GM04503 (cell line): ENCODE measurements around the gene PACS2.

Experiments
- DNase-seq: peaks from one replicate; pipeline ENCODE4 v3.0.0-alpha.2; 2012; ENCODE audit warnings: low read depth

Gene PACS2

DNA sequence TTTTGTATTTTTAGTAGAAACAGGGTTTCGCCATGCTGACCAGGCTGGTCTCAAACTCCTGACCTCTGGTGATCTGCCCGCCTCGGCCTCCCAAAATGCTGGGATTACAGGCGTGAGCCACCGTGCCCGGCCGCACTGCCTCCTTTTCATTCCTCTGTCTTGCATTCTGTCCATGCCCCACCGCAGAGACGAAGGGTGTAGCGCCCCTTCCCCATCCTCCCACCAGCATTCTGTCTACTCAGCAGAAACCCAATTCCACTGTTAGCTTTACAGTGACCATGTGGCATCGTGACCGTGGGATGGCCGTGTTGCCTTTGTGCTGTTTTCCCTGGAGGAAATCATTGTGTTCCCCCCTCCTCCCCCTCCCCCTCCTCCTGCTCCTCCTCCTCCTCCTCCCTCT lies 94.0 kb downstream of the PACS2 start:
- no peak for DNase-seq

DNA sequence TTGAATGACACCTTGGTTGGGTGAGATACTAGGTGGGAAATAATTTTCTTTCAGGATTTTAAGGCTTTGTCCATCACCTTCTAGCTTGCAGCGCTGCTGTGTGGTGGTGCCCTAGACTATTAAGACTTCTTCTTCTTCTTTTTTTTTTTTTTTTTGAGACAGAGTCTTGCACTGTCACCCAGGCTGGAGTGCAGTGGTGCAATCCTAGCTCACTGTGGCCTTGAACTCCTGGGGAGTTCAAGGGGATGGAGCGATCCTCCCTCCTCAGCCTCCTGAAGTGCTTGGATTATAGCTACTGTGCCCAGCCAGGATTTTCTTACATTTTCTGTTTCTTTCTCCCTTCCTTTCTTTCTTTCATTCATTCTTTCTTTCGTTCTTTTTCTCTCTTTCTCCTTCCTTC lies 94.8 kb downstream of the PACS2 start:
- DNase-seq: no peak

- no peak for DNase-seq
Measured at GRCh38 chr14:105410642-105411016, 96.1 kb downstream of the PACS2 start.

DNA sequence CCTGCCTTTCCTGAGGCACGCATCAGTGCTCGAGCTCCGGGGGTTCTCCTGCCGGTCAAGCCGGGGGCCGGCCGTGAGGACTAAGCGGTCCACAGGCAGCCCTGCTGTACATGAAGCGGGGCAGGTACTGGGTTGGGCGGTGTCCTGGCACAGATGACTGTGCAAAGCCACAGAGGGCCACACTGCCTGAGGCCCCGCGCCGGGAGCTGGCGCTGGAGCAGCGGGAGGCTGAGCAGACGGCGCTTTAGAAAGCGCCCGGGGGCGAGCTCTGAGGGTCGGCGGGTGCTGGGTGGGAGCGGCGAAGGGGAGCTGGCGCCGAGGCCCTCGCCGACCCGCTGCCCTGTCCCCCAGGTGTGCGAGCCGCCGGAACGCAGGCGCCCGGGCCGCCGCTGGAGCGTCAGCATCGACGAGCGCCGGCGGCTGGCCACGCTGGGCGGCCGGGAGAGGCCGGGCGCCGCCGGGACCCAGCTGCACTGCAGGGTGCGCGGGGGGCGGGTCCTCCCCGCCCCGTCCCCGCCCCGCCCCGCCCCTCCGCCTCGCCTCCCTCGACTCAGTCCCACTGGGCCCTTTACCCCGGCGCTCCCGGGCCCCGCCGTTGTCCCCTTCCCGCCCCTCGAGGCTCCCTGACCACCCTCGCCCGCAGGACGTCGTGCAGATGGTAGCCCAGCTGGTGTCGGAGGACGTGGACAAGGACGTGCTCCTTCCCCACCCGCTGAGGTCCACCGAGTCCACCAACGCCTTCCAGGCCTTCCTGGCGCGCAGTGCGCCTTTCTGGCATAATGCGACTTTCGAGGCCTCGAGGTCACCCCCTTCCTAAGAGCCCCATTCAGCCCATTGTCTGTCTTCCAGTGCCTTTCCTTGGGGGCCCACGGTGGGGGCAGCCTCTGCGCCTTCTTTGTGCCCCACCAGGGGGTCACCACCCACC lies 96.7 kb downstream of the PACS2 start:
- DNase-seq: no peak

DNA sequence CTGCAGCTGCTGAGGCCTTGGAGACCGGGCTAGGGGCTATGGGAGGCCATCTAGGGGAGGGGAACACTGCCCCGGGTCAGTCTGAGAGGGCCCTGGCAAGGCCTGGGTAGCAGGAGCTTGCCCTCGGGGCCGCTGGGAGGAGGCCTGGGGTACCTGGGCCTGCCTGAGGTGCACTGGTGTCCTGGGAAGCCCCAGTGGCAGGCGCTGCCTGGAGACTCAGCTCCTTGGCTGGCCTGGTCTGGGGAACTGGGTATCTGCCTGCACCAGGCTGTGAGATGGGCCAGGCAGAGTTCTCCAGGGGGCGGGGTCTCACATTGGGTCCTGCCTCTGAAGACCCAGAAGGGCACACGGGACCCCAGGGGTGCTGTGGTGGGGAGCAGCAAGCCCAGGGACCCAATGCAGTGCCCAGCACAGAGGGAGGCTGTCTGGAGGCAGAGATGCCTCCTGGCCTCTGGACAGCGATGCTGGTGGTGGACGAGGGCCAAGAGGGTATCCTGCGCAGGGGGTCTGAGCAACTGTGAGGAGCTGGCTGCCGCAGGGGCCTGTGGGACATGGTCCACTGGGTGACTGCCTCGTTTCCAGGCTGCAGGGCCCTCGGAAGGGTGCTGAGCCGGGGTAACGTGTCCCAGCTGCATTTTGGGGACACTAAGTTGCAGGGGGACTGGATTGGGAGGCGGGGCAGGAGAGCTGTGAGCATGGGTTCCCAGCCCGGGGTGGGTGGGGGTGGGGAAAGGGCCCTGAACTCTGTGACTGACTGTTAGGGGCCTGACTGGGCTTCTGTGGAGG lies 97.6 kb downstream of the PACS2 start:
- DNase-seq: no peak

DNA sequence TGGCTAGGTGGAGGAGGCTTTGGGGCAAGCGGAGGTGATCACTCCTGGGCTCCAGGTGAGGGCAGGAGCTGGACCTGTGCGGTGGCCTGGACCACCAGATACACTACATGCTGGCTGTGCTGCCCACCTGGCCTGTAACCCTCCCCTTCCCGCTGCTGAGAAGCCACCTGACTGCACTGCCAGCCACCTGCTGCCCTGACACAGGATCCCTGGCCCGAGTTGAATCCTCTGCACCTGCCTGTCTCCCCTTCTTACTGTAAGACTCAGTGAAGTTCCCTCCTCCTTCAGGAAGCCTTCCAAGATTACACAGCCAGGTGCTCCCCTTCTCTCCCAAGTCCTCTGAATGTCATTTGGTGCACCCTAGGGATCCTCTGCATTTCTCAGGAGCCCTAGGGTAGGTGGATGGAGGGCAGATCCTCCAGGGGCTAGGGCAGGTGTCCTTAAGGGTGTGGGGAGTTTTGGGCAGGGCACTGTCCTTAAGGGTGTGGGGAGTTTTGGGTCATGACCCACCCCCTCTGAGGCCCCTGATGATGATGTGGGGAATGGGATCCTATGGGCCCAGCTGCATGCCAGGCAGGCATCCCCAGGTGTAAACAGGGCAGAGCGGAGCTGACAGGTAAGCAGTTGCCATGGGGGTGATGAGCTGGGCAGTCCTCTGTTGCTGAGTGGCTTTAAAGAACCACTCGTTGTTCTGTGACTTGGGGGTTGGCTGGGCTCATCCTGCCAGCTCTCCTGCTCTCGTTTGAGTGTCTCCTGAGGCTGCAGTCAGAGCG lies 98.4 kb downstream of the PACS2 start:
- no peak for DNase-seq

DNA sequence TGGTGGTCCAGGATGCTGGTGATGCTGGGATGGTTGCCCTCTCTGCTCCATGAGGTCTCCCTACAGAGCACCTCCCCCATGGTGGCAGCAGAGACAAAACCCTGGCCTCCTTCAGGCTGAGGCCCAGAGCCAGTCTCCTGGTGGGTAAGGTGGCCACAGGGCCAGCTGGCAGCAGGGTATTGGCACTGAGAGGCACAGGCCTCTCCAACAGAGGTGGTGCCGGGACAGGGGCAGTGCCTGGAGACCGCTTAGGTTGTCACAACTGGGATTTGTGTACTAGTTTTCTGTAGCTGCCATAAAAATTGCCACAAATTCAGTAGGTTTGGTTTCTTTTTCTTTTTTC lies 99.0 kb downstream of the PACS2 start:
- no peak for DNase-seq

DNA sequence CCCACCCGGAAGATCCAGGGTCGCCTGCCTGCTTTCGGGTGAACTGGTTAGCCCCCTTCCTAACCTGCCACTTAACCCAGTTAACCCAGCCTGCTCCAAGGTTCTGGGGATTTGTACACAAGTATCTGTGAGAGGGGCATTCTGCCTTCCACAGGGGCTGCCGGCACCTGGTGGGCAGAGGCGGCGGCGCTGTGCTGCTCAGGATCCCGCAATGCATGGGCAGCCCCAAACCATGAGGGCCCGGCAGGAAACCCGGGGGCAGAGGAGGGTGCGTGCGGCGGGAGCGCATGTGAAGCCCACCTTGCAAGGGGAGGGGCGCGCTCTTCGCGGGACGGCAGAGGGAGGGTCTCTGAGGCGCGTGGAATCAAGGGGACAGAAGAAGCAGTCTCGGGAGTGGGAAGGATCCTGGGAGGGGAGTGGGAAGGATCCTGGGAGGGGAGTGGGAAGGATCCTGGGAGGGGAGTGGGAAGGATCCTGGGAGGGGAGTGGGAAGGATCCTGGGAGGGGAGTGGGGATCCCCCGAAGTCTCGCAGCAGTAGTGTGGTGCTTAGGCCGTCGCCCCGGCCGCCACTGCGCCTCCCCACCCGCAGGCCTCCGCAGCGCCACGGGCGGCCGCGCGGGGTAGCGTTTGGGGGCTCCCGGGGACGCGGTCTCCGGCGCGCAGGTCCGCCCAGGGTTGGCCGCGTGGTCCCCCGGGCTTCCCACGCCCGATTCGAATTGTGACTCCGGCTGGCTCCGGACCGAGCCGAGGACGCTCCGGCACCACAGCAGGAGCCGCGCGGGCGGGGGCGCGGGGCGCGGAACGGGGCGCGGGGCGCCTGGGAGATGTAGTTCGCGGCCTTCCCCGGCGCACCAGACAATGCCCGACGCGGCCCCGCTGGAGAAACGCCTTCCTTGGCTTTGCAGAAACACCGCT lies 100.2 kb downstream of the PACS2 start:
- DNase-seq: no peak

GRCh38 chr14:105415481-105416428 lies 101.2 kb downstream of the PACS2 start:
- DNase-seq: no peak

- DNase-seq: no peak
Measured at GRCh38 chr14:105416671-105417070, 102.1 kb downstream of the PACS2 start.

DNA sequence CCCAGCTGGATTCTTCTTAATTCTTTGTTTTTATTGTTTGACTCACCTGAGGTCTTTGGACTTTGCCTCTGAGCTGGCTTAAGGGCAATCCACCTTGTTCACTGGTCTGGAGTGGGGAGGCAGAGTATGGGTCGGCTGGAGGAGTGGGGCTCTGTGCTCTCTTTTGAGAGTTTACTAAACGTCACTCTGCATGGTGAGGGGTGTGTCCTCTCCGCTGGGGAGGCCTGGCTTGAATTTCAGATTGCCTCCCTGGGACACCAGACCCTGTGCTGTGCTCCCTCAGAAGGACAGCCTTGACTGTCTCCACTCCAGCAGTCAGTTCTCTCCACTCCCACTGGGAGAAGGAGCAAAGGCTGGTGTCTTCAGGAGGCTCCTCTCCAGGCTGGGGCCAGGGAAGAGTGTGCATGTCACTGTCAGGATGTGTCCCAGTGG lies 103.2 kb downstream of the PACS2 start:
- DNase-seq: no peak

- no peak for DNase-seq
Measured at GRCh38 chr14:105418269-105419194, 104.0 kb downstream of the PACS2 start.

- no peak for DNase-seq
Measured at GRCh38 chr14:105419195-105420091, 104.9 kb downstream of the PACS2 start, which contains the start of gene MTA1. MTA1 (plus strand) TSS chr14:105419827; CDS start chr14:105420036, 209 bp downstream.

DNA sequence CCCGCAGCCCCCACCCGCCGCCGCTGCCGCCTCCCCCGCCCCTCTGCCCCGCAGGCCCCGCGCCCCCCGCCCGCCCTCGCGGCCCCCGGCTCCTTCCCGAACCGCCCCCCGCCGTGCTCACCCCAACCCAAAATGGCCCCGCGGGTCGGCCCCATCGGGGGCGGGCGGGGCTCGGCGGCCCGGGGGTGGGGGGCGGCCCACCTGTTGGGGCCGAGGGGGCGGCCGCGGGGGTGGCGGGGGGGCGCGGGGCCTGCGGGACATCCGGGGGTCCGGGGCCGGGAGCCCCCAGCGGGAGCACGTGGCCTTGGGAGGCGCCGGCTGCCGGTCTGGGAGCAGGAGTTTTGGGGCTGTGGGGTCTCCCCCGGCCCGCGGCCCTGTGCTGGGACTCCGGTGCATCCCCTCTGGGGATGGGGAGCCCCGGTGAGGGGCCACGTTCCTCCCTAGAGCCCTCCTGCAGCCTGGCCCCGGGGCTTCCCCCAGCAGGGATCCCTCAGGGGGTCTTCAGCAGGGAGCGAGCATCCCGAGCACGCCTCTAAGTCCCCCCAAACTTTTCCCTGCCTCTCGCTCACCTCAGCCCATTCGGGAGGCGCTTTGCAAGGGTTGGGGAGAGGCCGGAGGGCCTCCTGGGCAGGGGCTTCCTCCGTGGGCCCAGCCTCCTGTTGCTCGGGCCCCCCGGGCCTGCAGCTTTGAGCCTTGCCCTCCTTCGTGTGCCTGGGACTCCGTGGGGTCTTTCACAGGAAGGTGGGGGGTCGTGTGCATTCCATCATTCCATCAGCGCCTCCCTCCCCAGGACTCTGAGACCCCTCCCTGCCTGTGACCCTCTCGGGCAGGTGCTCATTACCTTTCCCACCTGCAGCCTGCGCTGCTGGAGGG lies 105.8 kb downstream of the PACS2 start:
- no peak for DNase-seq

DNA sequence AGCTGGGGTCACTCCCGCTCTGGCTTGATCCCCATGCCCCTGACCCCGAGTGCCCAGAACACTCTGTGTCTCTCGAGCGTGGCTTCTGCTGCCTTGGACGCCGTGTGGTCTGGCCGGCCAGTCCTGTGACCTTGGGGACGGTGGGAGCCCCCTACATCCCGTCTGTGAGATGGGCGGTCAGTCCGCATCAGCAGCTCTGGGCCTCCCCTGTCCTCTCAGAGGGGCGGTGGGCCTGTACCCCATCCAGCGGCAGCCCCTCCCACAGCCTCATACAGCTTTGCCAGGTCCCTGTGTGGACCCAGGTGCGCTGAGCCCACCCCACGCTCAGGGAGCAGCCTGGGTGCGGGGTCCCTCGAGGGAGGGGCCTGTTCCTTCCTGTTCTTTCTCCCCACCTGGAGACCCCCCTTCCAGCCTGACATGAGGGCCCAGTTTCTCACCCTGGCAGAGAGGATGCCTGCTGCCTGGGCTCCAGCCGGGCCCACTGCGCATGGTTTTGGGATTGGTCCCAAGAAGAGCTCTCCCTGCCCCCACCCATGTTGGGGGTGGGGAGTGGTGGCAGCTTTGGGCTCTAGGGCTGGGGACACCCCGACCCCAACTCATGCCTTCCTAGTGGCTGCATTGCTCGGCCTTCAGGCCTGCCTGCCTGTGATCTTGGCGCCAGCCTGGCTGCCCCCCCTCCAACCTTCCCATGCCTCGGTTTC lies 106.6 kb downstream of the PACS2 start:
- no peak for DNase-seq
